ENCODE data around the gene CKB.
A peak's percentile ranks its signal among the peaks of the same experiment; 100 is the strongest.
"Not testable (repeated sequence)": the region's sequence is repeated elsewhere in the genome, so short reads cannot be mapped to it uniquely, and the experiment has no call there.

The CKB gene

GRCh38 chr14:103526247-103526913, 3.8 kb upstream of the CKB start:
- H3K9ac ChIP-seq (ENCODE audit: low read depth, low read length, poor library complexity, severe bottlenecking), result no peak overlapping the region
- H3K36me3 ChIP-seq (ENCODE audit: insufficient read depth, low read length), result no peaks in the 10 kb centered on the region
- H3K4me3 ChIP-seq (ENCODE audit: low read length, poor library complexity, severe bottlenecking), result no peak overlapping the region
- H3K9me3 ChIP-seq (ENCODE audit: insufficient read depth, low read depth, low read length), result no peaks in the 10 kb centered on the region
- no peaks in the 10 kb centered on the region for H3K27me3 ChIP-seq (ENCODE audit: insufficient read depth, low read length, poor library complexity, severe bottlenecking)
- no peaks in the 10 kb centered on the region for H3K9me2 ChIP-seq (replicated peaks; ENCODE audit: low read depth, low read length)
- no peaks in the 10 kb centered on the region for H3F3A ChIP-seq (ENCODE audit: low read depth)
- H3K4me1 ChIP-seq (ENCODE audit: insufficient read depth, low read length, poor library complexity, severe bottlenecking), result peaks cover 13% of the 10 kb centered on the region
- H4K20me1 ChIP-seq (ENCODE audit: insufficient read depth, low read length, poor library complexity, severe bottlenecking), result peaks cover 8% of the 10 kb centered on the region
- no peak overlapping the region for H3K4me2 ChIP-seq (ENCODE audit: low read depth, low read length, poor library complexity, severe bottlenecking)
- H2AFZ ChIP-seq (ENCODE audit: low read length), result no peak overlapping the region
- TF ChIP-seq CTCF (conservative IDR thresholded peaks at IDR 0.05; ENCODE audit: low read length), result no peak
- TF ChIP-seq EZH2phosphoT487 (IDR thresholded peaks at IDR 0.05; ENCODE audit: borderline replicate concordance), result no peak
- peaks cover 31% of the 10 kb centered on the region; the same call in 1 of the 2 replicates for H3K79me2 ChIP-seq (ENCODE audit: insufficient read depth, low read length)

GRCh38 chr14:103525430-103526246, 3.0 kb upstream of the CKB start:
- H3K9me3 ChIP-seq (ENCODE audit: insufficient read depth, low read depth, low read length); H3K4me3 ChIP-seq (ENCODE audit: low read length, poor library complexity, severe bottlenecking); H4K20me1 ChIP-seq (ENCODE audit: insufficient read depth, low read length, poor library complexity, severe bottlenecking); H2AFZ ChIP-seq (ENCODE audit: low read length); H3K4me2 ChIP-seq (ENCODE audit: low read depth, low read length, poor library complexity, severe bottlenecking); H3F3A ChIP-seq (ENCODE audit: low read depth); H3K9me2 ChIP-seq (replicated peaks; ENCODE audit: low read depth, low read length); H3K27me3 ChIP-seq (ENCODE audit: insufficient read depth, low read length, poor library complexity, severe bottlenecking); H3K36me3 ChIP-seq (ENCODE audit: insufficient read depth, low read length); H3K9ac ChIP-seq (ENCODE audit: low read depth, low read length, poor library complexity, severe bottlenecking): not testable (repeated sequence)
- Histone ChIP-seq H3K79me2 (ENCODE audit: insufficient read depth, low read length) (peaks cover 25% of the 10 kb centered on the region; the same call in 1 of the 2 replicates), H3K4me1 (ENCODE audit: insufficient read depth, low read length, poor library complexity, severe bottlenecking) (peaks cover 10% of the 10 kb centered on the region)

GRCh38 chr14:103524002-103524935, 1.6 kb upstream of the CKB start:
- H3K27me3 ChIP-seq (ENCODE audit: insufficient read depth, low read length, poor library complexity, severe bottlenecking), result no peaks in the 10 kb centered on the region
- no peak overlapping the region for H3K4me2 ChIP-seq (ENCODE audit: low read depth, low read length, poor library complexity, severe bottlenecking)
- peaks cover 12% of the 10 kb centered on the region for H3K4me1 ChIP-seq (ENCODE audit: insufficient read depth, low read length, poor library complexity, severe bottlenecking)
- no peaks in the 10 kb centered on the region for H4K20me1 ChIP-seq (ENCODE audit: insufficient read depth, low read length, poor library complexity, severe bottlenecking)
- no peak overlapping the region for H3K9ac ChIP-seq (ENCODE audit: low read depth, low read length, poor library complexity, severe bottlenecking)
- no peaks in the 10 kb centered on the region for H3K36me3 ChIP-seq (ENCODE audit: insufficient read depth, low read length)
- no peaks in the 10 kb centered on the region for H3K9me2 ChIP-seq (replicated peaks; ENCODE audit: low read depth, low read length)
- no peaks in the 10 kb centered on the region for H3F3A ChIP-seq (ENCODE audit: low read depth)
- no peak overlapping the region for H3K4me3 ChIP-seq (ENCODE audit: low read length, poor library complexity, severe bottlenecking)
- TF ChIP-seq EZH2phosphoT487 (IDR thresholded peaks at IDR 0.05; ENCODE audit: borderline replicate concordance) (no peak), CTCF (conservative IDR thresholded peaks at IDR 0.05; ENCODE audit: low read length) (peak; percentile 35; the same call in 1 of the 2 replicates)
- H3K9me3 ChIP-seq (ENCODE audit: insufficient read depth, low read depth, low read length), result no peaks in the 10 kb centered on the region
- peaks cover 12% of the 10 kb centered on the region; the same call in 1 of the 2 replicates for H3K79me2 ChIP-seq (ENCODE audit: insufficient read depth, low read length)
- H2AFZ ChIP-seq (ENCODE audit: low read length), result no peak overlapping the region

Measured in Loucy (cell line).